DND-41 (cell line): ENCODE results near the gene VSX1.

Experiments
- ATAC-seq: fragments of 200-7000 bp; cut with Tn5 transposase; 3 replicates; pipeline ENCODE4 v1.9.1; 2021; ENCODE audit warnings: low read depth; ENCODE audit not compliant: insufficient read depth
- DNase-seq: peaks from one replicate; pipeline ENCODE4 v3.0.0-alpha.2; 2020
- H2AFZ ChIP-seq: 2 replicates; pipeline ENCODE4 v1.6.0; 2012; ENCODE audit warnings: low read depth, low read length
- H3K27ac ChIP-seq: 2 replicates; pipeline ENCODE4 v1.5.1; 2012; ENCODE audit warnings: low read length, inconsistent platforms
- H3K27me3 ChIP-seq: fragments of 200-600 bp; sonication (generic); 2 replicates; pipeline ENCODE4 v1.6.0; 2012; ENCODE audit warnings: low read length, mild to moderate bottlenecking, inconsistent platforms; ENCODE audit not compliant: insufficient read depth, poor library complexity
- H3K36me3 ChIP-seq: 2 replicates; pipeline ENCODE4 v1.5.1; 2012; ENCODE audit warnings: low read length, inconsistent platforms; ENCODE audit not compliant: insufficient read depth
- H3K4me1 ChIP-seq: 2 replicates; pipeline ENCODE4 v1.5.1; 2012; ENCODE audit warnings: mild to moderate bottlenecking, low read length; ENCODE audit not compliant: insufficient read depth
- H3K4me2 ChIP-seq: 2 replicates; pipeline ENCODE4 v1.6.0; 2012; ENCODE audit warnings: mild to moderate bottlenecking, moderate library complexity, low read length, inconsistent platforms; ENCODE audit not compliant: insufficient read depth
- H3K4me3 ChIP-seq, 2 experiments: fragments of 200-600 bp in 1 of 2; shearing (Covaris generic) in 1 of 2; 2 replicates each; pipeline ENCODE4 v1.5.1; 2012 to 2016; ENCODE audit warnings: inconsistent platforms in 2 of 2, low read length in 2 of 2, mild to moderate bottlenecking in 2 of 2, low read depth in 1 of 2, moderate library complexity in 1 of 2
- H3K79me2 ChIP-seq: 2 replicates; pipeline ENCODE4 v1.6.0; 2012; ENCODE audit warnings: low read length, inconsistent platforms; ENCODE audit not compliant: insufficient read depth
- H3K9ac ChIP-seq: 2 replicates; pipeline ENCODE4 v1.6.0; 2012; ENCODE audit warnings: low read depth, mild to moderate bottlenecking, inconsistent platforms, low read length, moderate library complexity
- H3K9me3 ChIP-seq: 2 replicates; pipeline ENCODE4 v1.5.1; 2012; ENCODE audit warnings: low read length, moderate library complexity, mild to moderate bottlenecking, inconsistent platforms; ENCODE audit not compliant: insufficient read depth, severe bottlenecking
- H4K20me1 ChIP-seq: 2 replicates; pipeline ENCODE4 v1.6.0; 2012; ENCODE audit warnings: low read length; ENCODE audit not compliant: insufficient read depth
- EZH2 ChIP-seq: IDR thresholded peaks from 3 replicates; pipeline ENCODE4 v1.6.1; 2012; ENCODE audit warnings: borderline replicate concordance, low read depth, mild to moderate bottlenecking, moderate library complexity, low read length, inconsistent platforms; ENCODE audit not compliant: severe bottlenecking
- TF ChIP-seq, protein P1 (sequence below): IDR thresholded peaks from 2 replicates; pipeline ENCODE4 v1.5.1; 2012; ENCODE audit warnings: borderline replicate concordance, low read length, moderate library complexity, mild to moderate bottlenecking; ENCODE audit not compliant: poor library complexity, severe bottlenecking; ENCODE audit errors: extremely low read depth

The VSX1 gene

DNA sequence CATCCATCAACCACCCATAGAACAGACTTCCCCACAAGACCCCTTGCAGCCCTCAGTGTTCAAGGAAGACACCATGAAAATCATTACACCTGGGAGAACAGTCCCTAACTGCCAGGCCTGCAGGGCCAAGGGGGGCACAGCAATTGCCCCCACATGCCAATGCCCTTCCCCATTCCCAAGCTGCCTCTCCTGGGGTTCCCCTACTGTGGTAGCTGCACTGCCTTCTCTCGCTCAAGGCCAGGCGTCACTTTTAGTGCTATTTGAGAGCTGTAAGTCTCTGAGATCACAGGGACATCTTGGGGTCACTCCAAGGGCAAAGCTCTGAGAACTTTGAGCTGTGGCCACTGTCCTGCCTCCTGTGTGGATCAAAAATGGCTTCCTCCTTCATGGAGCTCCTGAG lies 18.0 kb downstream of the VSX1 start:
- Histone ChIP-seq H3K79me2 (no peaks in the 10 kb centered on the region), H3K4me3 (no peak overlapping the region), H3K9me3 (no peaks in the 10 kb centered on the region), H3K9ac (no peak overlapping the region), H3K4me1 (peaks cover 12% of the 10 kb centered on the region), H2AFZ (no peak overlapping the region), H3K4me2 (no peak overlapping the region), H3K27me3 (no peaks in the 10 kb centered on the region), H3K27ac (no peak overlapping the region), H4K20me1 (no peaks in the 10 kb centered on the region; the same call in 1 of the 2 replicates), H3K36me3 (no peaks in the 10 kb centered on the region)
- ATAC-seq (no peak), DNase-seq (no peak)
- TF ChIP-seq, protein P1, sequence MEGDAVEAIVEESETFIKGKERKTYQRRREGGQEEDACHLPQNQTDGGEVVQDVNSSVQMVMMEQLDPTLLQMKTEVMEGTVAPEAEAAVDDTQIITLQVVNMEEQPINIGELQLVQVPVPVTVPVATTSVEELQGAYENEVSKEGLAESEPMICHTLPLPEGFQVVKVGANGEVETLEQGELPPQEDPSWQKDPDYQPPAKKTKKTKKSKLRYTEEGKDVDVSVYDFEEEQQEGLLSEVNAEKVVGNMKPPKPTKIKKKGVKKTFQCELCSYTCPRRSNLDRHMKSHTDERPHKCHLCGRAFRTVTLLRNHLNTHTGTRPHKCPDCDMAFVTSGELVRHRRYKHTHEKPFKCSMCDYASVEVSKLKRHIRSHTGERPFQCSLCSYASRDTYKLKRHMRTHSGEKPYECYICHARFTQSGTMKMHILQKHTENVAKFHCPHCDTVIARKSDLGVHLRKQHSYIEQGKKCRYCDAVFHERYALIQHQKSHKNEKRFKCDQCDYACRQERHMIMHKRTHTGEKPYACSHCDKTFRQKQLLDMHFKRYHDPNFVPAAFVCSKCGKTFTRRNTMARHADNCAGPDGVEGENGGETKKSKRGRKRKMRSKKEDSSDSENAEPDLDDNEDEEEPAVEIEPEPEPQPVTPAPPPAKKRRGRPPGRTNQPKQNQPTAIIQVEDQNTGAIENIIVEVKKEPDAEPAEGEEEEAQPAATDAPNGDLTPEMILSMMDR: no peak
- no peak for TF ChIP-seq EZH2

DNA sequence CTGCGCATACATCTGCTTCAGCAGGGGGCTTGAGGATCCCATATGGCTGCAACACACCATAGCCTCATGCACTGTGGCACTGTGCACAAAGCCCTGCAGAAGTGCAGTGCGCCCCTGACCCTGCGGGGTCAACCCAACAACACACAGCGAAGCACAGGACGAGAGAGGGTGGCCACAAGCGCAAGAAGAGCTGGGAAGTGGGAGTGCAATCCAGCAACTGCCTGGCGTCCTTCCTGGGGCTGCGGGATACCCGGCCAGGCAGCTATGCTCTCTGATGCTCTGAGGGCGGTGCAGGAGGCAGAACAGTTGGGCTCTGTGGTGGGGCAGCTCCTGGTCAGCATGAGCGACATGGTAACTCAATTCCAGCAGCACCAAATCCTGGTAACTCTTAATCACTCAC lies 18.4 kb downstream of the VSX1 start:
- H3K27me3 ChIP-seq: no peaks in the 10 kb centered on the region
- no peak overlapping the region for H3K27ac ChIP-seq
- H3K9ac ChIP-seq: no peak overlapping the region
- H3K4me3 ChIP-seq: no peak overlapping the region
- H3K79me2 ChIP-seq: no peaks in the 10 kb centered on the region
- H4K20me1 ChIP-seq: no peaks in the 10 kb centered on the region; the same call in 1 of the 2 replicates
- TF ChIP-seq, protein P1: no peak
- H3K36me3 ChIP-seq: no peaks in the 10 kb centered on the region
- no peak overlapping the region for H3K4me2 ChIP-seq
- peaks cover 16% of the 10 kb centered on the region for H3K4me1 ChIP-seq
- DNase-seq: no peak
- no peak overlapping the region for H2AFZ ChIP-seq
- no peaks in the 10 kb centered on the region for H3K9me3 ChIP-seq
- ATAC-seq: no peak

DNA sequence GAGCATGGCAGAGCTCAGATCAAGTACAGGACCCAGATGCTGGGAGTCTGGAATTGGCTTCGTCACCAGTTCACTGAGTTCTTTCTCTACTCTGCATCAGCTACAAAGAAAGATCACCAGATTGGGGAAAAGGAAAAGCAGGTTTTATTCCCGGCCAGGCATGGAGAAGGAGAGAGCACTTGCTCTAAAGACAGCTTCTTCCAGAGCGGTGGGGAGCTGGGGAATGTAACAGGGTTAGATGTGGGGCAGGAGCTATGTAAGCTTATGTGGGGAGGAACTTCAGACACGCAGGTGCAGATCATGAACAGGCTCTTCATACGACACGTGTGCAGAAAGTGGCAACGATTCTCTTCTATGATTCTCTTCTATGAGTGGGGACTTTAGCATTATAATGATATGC lies 19.1 kb downstream of the VSX1 start:
- TF ChIP-seq EZH2: no peak
- TF ChIP-seq, protein P1: no peak
- Histone ChIP-seq H3K79me2 (peaks cover under 1% of the 10 kb centered on the region; the same call in 1 of the 2 replicates), H3K9ac (no peak overlapping the region), H3K36me3 (no peaks in the 10 kb centered on the region), H3K27ac (no peak overlapping the region), H3K4me3 (no peak overlapping the region), H3K27me3 (no peaks in the 10 kb centered on the region), H2AFZ (no peak overlapping the region), H4K20me1 (no peaks in the 10 kb centered on the region; the same call in 1 of the 2 replicates), H3K4me2 (no peak overlapping the region), H3K9me3 (no peaks in the 10 kb centered on the region), H3K4me1 (peaks cover 19% of the 10 kb centered on the region)
- DNase-seq (no peak), ATAC-seq (no peak)
